Activated CD8-positive, alpha-beta T cell treated with anti-CD3 and anti-CD28 coated beads, Interleukin-2, amount 10 ng/mL, durations not matched to agents 7 days and 5 days (primary cell): ENCODE data around the gene NACC1. TPM values are rescaled to one million over a fixed set of nuclear protein-coding genes. Genes with fewer than 3 reads are reported as not detected.

ENCODE experiments used
- ATAC-seq: fragments of 150-1000 bp; cut with Tn5 transposase; one replicate; pipeline ENCODE4 v1.10.0; 2021; ENCODE audit warnings: moderate library complexity
- CTCF ChIA-PET: fragments of 350-600 bp; sonication (Branson Sonifier 250); formaldehyde crosslinking; loops from one replicate; lab custom pipeline; 2021; ENCODE audit warnings: antibody characterized with exemption; lab: Charles Lee
- POLR2A ChIA-PET: fragments of 350-600 bp; sonication (Branson Sonifier 250); formaldehyde crosslinking; loops from one replicate; lab custom pipeline; 2021; ENCODE audit warnings: antibody characterized with exemption; lab: Charles Lee
- DNase-seq: peaks from one replicate; pipeline ENCODE4 v3.0.0-alpha.2; 2020
- H3K27ac Mint-ChIP-seq: one replicate; pipeline ENCODE4 v1.8.0; 2021; ENCODE audit warnings: mild to moderate bottlenecking, mixed read lengths
- H3K27me3 Mint-ChIP-seq: one replicate; pipeline ENCODE4 v1.8.0; 2021; ENCODE audit warnings: low read depth, mixed read lengths
- H3K36me3 Mint-ChIP-seq: one replicate; pipeline ENCODE4 v1.8.0; 2021; ENCODE audit warnings: low read depth, mixed read lengths
- H3K4me1 Mint-ChIP-seq: one replicate; pipeline ENCODE4 v1.8.0; 2021; ENCODE audit warnings: low read depth, mixed read lengths
- H3K4me3 Mint-ChIP-seq: one replicate; pipeline ENCODE4 v1.8.0; 2021; ENCODE audit warnings: mild to moderate bottlenecking, mixed read lengths
- H3K9me3 Mint-ChIP-seq: one replicate; pipeline ENCODE4 v1.8.0; 2022; ENCODE audit warnings: mixed read lengths; ENCODE audit not compliant: insufficient read depth
- total RNA-seq, 2 experiments: library from RNA; stranded (reverse); gene quantifications; one replicate each; pipeline ENCODE4 v1.2.3, GENCODE V29; 2021

NACC1 gene
- 10 to 100 TPM; 74.6 to 84.8 TPM for total RNA-seq

DNA sequence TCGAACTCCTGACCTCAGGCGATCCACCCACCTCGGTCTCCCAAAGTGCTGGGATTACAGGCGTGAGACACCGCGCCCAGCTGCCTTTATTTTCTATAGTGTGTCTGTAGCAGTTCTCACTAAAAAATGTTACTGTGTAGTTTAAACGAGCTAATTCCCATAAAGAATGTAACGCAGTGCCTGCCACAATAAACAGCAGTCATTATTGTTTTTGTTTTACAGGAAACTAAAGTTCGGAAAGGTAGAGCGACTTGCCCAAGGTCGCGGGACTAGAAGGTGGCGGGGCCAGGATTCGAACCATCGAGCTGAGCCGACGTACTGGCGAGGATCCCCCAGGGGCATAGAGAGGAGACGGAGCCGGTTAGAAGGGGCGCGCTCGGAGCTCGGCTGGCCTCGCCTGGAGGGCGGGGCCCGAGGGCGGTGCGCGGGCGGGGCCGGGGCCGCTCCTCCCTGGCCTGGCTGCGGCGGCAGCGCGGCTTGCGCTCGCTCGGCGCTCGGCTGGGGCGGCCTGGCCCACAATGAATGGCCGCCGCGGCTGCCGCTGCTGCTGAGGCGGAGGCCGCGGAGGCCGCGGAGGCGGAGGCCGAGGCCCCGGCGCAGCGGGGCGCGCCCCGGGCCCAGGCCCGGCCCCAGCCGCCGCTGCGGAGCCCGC lies at the start of gene NACC1:
Gene NACC1 (plus strand): TSS at position 493 of the 652 bp plus-strand sequence. CDS start 16,944 bp downstream, outside the sequence.
- Mint-ChIP-seq H3K9me3 (no peaks in the 10 kb centered on the region), H3K27ac (peak within 1 kb of the TSS; percentile 96), H3K36me3 (peaks cover 12% of the 10 kb centered on the region), H3K4me1 (peaks cover 53% of the 10 kb centered on the region), H3K27me3 (no peaks in the 10 kb centered on the region), H3K4me3 (peak within 1 kb of the TSS; percentile 97)
- ChIA-PET CTCF (interaction anchor here (0.8 to 4.0 kb wide), 5 partner anchors 13 to 152 kb away, joined by 4 to 28 read pairs (median 7); partner anchors contain the start of genes IER2 and STX10), POLR2A (interaction anchor here (0.8 to 5.2 kb wide), 11 partner anchors 9 to 125 kb away, joined by 3 to 64 read pairs (median 8); partner anchors contain the start of genes IER2 and STX10)
- DNase-seq, result peak; percentile 91
- peak; percentile 85 for ATAC-seq

DNA sequence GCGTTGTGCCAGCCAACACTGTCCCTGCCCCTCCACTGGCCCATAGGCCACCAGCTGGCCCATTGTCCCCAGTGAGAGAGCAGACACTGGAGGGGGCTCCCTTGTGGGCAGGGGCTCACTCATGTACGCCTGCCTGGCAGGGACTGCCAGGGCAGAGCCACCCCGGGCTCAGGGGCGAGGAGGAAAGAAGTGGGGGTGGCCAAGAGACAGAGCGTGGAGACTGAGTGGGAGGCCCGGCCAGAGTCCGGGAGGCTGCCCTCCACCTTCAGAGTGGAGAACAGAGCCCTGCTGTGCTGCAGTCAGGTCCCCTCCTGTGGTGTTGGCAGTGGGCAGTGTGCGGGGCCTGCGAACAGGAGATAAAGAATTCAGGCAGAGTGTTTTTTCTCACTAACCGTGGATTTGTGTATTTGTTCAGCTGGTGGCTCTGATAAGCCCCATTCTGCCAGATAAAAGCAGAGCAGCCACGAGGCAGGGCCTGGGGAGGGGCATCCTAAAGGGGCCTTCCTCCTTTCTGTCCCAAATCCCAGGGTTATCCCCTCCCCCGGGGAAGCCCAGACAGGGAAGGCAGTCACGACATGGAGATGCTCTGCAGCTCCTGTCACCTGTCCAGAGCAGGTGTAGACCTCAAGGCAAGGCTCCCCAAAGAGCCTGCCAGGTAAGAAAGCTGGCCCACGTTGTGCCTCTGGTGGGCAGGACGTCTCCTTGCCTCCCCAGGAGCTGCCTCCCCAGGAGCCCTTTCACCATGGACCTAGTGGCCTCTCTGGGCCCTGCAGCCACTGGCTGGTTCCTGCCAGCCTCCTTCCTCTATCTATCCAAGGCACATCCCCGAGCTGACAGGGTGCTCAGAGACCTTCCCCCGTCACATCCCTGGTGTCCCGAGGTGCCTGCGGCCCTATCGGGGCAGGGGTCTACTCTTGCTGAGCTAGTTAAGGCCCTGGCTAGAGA lies 48.4 kb upstream of the NACC1 start:
- ATAC-seq, result no peak
- DNase-seq, result no peak
- POLR2A ChIA-PET, result no interaction called here
- Mint-ChIP-seq H3K4me1 (no peaks in the 10 kb centered on the region), H3K27ac (no peak overlapping the region), H3K36me3 (no peaks in the 10 kb centered on the region), H3K9me3 (no peaks in the 10 kb centered on the region), H3K27me3 (no peaks in the 10 kb centered on the region), H3K4me3 (no peak overlapping the region)
- CTCF ChIA-PET, result interaction anchor here (1.0 to 3.1 kb wide), 6 partner anchors 8 to 104 kb away, joined by 3 to 17 read pairs (median 6); no protein-coding TSS in a partner anchor

- H3K4me1 Mint-ChIP-seq, result no peaks in the 10 kb centered on the region
- DNase-seq (no peak), ATAC-seq (no peak)
- H3K9me3 Mint-ChIP-seq, result no peaks in the 10 kb centered on the region
- CTCF ChIA-PET, result interaction anchor here (1.0 to 3.1 kb wide), 4 partner anchors 9 to 105 kb away, joined by 5 to 17 read pairs (median 11); no protein-coding TSS in a partner anchor
- no peaks in the 10 kb centered on the region for H3K36me3 Mint-ChIP-seq
- no peaks in the 10 kb centered on the region for H3K27me3 Mint-ChIP-seq
- H3K27ac Mint-ChIP-seq, result no peak overlapping the region
- H3K4me3 Mint-ChIP-seq, result no peak overlapping the region
- POLR2A ChIA-PET, result no interaction called here
Measured at GRCh38 chr19:13070425-13071140, 47.5 kb upstream of the NACC1 start.

- Mint-ChIP-seq H3K27me3 (no peaks in the 10 kb centered on the region), H3K4me3 (no peak overlapping the region), H3K4me1 (no peaks in the 10 kb centered on the region), H3K36me3 (no peaks in the 10 kb centered on the region), H3K9me3 (no peaks in the 10 kb centered on the region), H3K27ac (no peak overlapping the region)
- POLR2A ChIA-PET, result no interaction called here
- ATAC-seq (no peak), DNase-seq (no peak)
- CTCF ChIA-PET, result interaction anchor here (1.2 to 3.1 kb wide), 3 partner anchors 10 to 41 kb away, joined by 3 to 16 read pairs (median 5); no protein-coding TSS in a partner anchor
Measured at GRCh38 chr19:13071444-13072187, 46.4 kb upstream of the NACC1 start.

DNA sequence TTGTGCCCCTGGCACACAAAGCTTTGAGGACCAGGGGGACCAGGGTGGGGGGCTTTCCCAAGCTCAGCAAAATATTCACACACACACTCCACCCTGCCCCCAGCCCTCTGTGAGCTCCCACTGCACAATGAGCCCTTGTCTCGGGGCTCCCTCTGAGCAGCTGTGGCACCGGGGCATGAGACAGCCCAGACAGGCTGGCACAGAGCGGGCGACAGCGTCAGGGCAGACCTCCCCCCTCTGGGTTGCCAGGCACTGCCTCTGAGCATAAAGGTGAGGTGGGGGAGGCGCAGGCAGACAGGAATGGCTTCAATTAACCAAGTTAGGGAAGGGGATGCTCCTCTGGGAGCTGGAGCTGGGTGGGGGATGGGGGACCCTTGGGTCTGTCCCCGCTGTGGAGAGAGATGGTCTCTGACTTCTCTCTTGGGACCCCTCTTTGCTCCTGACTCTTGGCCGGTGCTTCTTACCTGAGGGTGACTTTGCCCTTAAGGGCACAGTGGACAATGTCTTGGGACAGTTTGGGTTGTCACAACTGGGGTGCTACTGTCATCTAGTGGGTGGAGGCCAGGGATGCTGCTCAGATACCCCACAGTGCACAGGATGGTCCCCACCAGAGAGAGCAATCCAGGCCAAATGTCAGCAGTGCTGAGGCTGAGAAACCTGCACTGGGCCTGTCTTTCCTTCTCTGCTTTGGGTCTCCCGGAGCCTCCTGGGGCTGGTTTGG lies 45.7 kb upstream of the NACC1 start:
- Mint-ChIP-seq H3K27me3 (no peaks in the 10 kb centered on the region), H3K27ac (no peak overlapping the region), H3K4me1 (no peaks in the 10 kb centered on the region), H3K4me3 (no peak overlapping the region), H3K36me3 (no peaks in the 10 kb centered on the region), H3K9me3 (no peaks in the 10 kb centered on the region)
- CTCF ChIA-PET, result interaction anchor here (1.2 to 2.2 kb wide), 3 partner anchors 11 to 107 kb away, joined by 3 to 10 read pairs (median 8); no protein-coding TSS in a partner anchor
- ATAC-seq (no peak), DNase-seq (no peak)
- POLR2A ChIA-PET, result no interaction called here

DNA sequence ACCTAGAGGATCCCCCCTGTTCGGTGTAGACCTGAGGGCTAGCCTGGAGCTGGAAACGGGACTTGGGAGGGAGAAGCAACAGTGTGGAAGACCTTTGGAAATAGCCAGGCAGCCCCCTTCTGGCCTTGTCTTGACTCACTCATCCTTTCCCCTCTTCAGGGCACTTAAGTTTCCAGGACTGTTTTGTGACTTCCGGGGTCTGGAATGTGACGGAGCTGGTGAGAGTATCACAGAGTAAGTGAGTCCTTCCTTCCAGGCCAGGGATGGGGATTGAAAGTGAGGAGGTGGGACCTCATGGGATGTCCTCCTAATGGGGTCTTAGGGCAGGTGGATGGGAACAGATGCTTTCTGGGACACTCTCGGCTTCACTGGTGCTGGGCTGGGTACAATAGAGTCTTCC lies 44.8 kb upstream of the NACC1 start:
- Mint-ChIP-seq H3K4me3 (no peak overlapping the region), H3K4me1 (no peaks in the 10 kb centered on the region), H3K9me3 (no peaks in the 10 kb centered on the region), H3K27me3 (no peaks in the 10 kb centered on the region), H3K27ac (no peak overlapping the region), H3K36me3 (no peaks in the 10 kb centered on the region)
- ChIA-PET CTCF (interaction anchor here (1.1 to 2.2 kb wide), 4 partner anchors 9 to 108 kb away, joined by 3 to 10 read pairs (median 7); no protein-coding TSS in a partner anchor), POLR2A (no interaction called here)
- DNase-seq, result no peak
- no peak for ATAC-seq

DNA sequence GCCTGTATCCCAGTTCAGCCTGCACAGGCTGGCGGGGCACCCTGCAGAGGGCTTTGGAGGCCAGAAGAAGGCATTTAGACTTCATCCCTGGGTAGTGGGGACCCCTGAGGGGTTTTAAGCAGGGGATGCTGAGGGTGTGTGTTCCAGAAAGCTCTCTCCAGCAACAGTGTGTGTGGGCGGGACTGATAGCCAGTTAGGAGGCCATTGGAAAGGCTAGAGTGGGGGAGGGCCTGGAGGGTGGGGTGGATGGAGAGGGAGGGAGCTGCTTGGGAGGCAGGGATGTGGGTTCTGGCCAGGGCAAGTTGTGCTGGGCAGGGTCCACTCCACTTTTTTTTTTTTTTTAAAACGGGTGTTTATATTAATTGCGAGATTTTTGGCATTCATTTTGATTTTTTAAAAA lies 43.7 kb upstream of the NACC1 start:
- no peak for ATAC-seq
- Mint-ChIP-seq H3K27me3 (no peaks in the 10 kb centered on the region), H3K4me1 (no peaks in the 10 kb centered on the region), H3K36me3 (no peaks in the 10 kb centered on the region), H3K27ac (no peak overlapping the region), H3K9me3 (no peaks in the 10 kb centered on the region), H3K4me3 (no peak overlapping the region)
- CTCF ChIA-PET, result interaction anchor here (1.6 to 2.2 kb wide), 2 partner anchors 10 to 13 kb away, joined by 6 to 10 read pairs; no protein-coding TSS in a partner anchor
- no peak for DNase-seq
- POLR2A ChIA-PET, result interaction anchor here (0.6 kb wide), 1 partner anchor 20 kb away, joined by 3 read pairs; no protein-coding TSS in a partner anchor

- no peak for DNase-seq
- ChIA-PET POLR2A (no interaction called here), CTCF (no interaction called here)
- H3K4me1 Mint-ChIP-seq, result no peaks in the 10 kb centered on the region
- no peaks in the 10 kb centered on the region for H3K9me3 Mint-ChIP-seq
- H3K27ac Mint-ChIP-seq, result no peak overlapping the region
- H3K27me3 Mint-ChIP-seq, result no peaks in the 10 kb centered on the region
- no peak overlapping the region for H3K4me3 Mint-ChIP-seq
- ATAC-seq, result no peak
- no peaks in the 10 kb centered on the region for H3K36me3 Mint-ChIP-seq
Measured at GRCh38 chr19:13076320-13076719, 41.7 kb upstream of the NACC1 start.

DNA sequence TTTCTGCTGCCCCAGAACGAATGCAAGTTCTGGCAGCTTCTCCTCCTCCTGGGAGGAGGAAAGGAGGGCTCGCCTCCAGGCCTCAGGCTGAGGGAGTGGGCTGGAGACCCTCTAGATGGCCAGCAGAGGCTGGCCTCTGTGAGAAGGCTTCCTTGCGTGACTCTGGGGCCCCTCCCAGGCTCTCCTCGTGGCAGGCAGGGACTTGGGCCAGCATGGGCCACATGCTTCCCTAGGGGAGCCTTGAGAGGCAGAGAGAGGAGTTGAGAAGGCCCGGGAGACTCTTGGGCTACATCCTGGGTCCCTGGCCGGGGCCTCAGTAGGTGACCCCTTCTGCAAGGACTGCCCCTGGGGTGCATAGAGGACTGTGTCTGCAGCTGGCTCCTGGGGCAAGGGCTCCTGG lies 41.3 kb upstream of the NACC1 start:
- ATAC-seq, result no peak
- no peak for DNase-seq
- POLR2A ChIA-PET, result no interaction called here
- H3K4me3 Mint-ChIP-seq, result no peak overlapping the region
- H3K36me3 Mint-ChIP-seq, result no peaks in the 10 kb centered on the region
- CTCF ChIA-PET, result interaction anchor here (1.0 to 1.6 kb wide), 3 partner anchors 16 to 18 kb away, joined by 3 to 6 read pairs (median 5); no protein-coding TSS in a partner anchor
- no peaks in the 10 kb centered on the region for H3K4me1 Mint-ChIP-seq
- no peaks in the 10 kb centered on the region for H3K9me3 Mint-ChIP-seq
- no peak overlapping the region for H3K27ac Mint-ChIP-seq
- H3K27me3 Mint-ChIP-seq, result no peaks in the 10 kb centered on the region

GRCh38 chr19:13077240-13077639 lies 40.8 kb upstream of the NACC1 start:
- ChIA-PET POLR2A (no interaction called here), CTCF (interaction anchor here (1.0 to 1.6 kb wide), 4 partner anchors 16 to 112 kb away, joined by 3 to 6 read pairs (median 4); no protein-coding TSS in a partner anchor)
- Mint-ChIP-seq H3K27me3 (no peaks in the 10 kb centered on the region), H3K4me3 (no peak overlapping the region), H3K4me1 (no peaks in the 10 kb centered on the region), H3K36me3 (no peaks in the 10 kb centered on the region), H3K9me3 (no peaks in the 10 kb centered on the region), H3K27ac (no peak overlapping the region)
- ATAC-seq (no peak), DNase-seq (no peak)
